ENCODE data around the gene C14orf39.

Gene C14orf39

GRCh38 chr14:60502541-60502940, 16.7 kb upstream of the C14orf39 start:
- Histone ChIP-seq H3K4me2 (ENCODE audit: low read depth, low read length, poor library complexity, severe bottlenecking) (no peak overlapping the region), H3K9me2 (replicated peaks; ENCODE audit: insufficient read depth, low read length) (no peaks in the 10 kb centered on the region), H2AFZ (ENCODE audit: low read depth, low read length, severe bottlenecking) (no peak overlapping the region), H3K9me3 (ENCODE audit: insufficient read depth, low read length) (no peaks in the 10 kb centered on the region), H3K27ac (ENCODE audit: low read depth, low read length) (no peak overlapping the region), H3F3A (ENCODE audit: insufficient read depth) (no peaks in the 10 kb centered on the region), H3K9ac (ENCODE audit: low read length) (no peak overlapping the region), H3K36me3 (ENCODE audit: low read length) (no peaks in the 10 kb centered on the region), H3K27me3 (ENCODE audit: low read length) (no peaks in the 10 kb centered on the region), H3K4me3 (ENCODE audit: insufficient read depth, low read length, poor library complexity, severe bottlenecking) (no peak overlapping the region), H4K20me1 (ENCODE audit: low read depth, low read length) (no peaks in the 10 kb centered on the region), H3K79me2 (ENCODE audit: insufficient read depth, low read length) (no peaks in the 10 kb centered on the region)
- TF ChIP-seq CTCF (IDR thresholded peaks at IDR 0.05; ENCODE audit: insufficient read depth, low read length, poor library complexity, severe bottlenecking) (no peak), EZH2phosphoT487 (conservative IDR thresholded peaks at IDR 0.05; ENCODE audit: low read length) (no peak)

- Histone ChIP-seq H3K4me2 (ENCODE audit: low read depth, low read length, poor library complexity, severe bottlenecking) (no peak overlapping the region), H3K27ac (ENCODE audit: low read depth, low read length) (no peak overlapping the region), H4K20me1 (ENCODE audit: low read depth, low read length) (no peaks in the 10 kb centered on the region), H3K4me3 (ENCODE audit: insufficient read depth, low read length, poor library complexity, severe bottlenecking) (no peak overlapping the region), H3K79me2 (ENCODE audit: insufficient read depth, low read length) (no peaks in the 10 kb centered on the region), H3K9me2 (replicated peaks; ENCODE audit: insufficient read depth, low read length) (no peaks in the 10 kb centered on the region), H2AFZ (ENCODE audit: low read depth, low read length, severe bottlenecking) (no peak overlapping the region), H3K9ac (ENCODE audit: low read length) (no peak overlapping the region), H3K9me3 (ENCODE audit: insufficient read depth, low read length) (no peaks in the 10 kb centered on the region), H3K36me3 (ENCODE audit: low read length) (no peaks in the 10 kb centered on the region), H3F3A (ENCODE audit: insufficient read depth) (no peaks in the 10 kb centered on the region), H3K27me3 (ENCODE audit: low read length) (no peaks in the 10 kb centered on the region)
- TF ChIP-seq CTCF (IDR thresholded peaks at IDR 0.05; ENCODE audit: insufficient read depth, low read length, poor library complexity, severe bottlenecking) (no peak), EZH2phosphoT487 (conservative IDR thresholded peaks at IDR 0.05; ENCODE audit: low read length) (no peak)
Observed at GRCh38 chr14:60495946-60496345, 10.1 kb upstream of the C14orf39 start.

GRCh38 chr14:60490270-60490669, 4.4 kb upstream of the C14orf39 start:
- Histone ChIP-seq H3K27me3 (ENCODE audit: low read length) (no peaks in the 10 kb centered on the region), H3K9ac (ENCODE audit: low read length) (no peak overlapping the region), H2AFZ (ENCODE audit: low read depth, low read length, severe bottlenecking) (no peak overlapping the region), H3K9me3 (ENCODE audit: insufficient read depth, low read length) (no peaks in the 10 kb centered on the region), H3K4me3 (ENCODE audit: insufficient read depth, low read length, poor library complexity, severe bottlenecking) (no peak overlapping the region), H4K20me1 (ENCODE audit: low read depth, low read length) (no peaks in the 10 kb centered on the region), H3F3A (ENCODE audit: insufficient read depth) (no peaks in the 10 kb centered on the region), H3K9me2 (replicated peaks; ENCODE audit: insufficient read depth, low read length) (no peaks in the 10 kb centered on the region), H3K4me2 (ENCODE audit: low read depth, low read length, poor library complexity, severe bottlenecking) (no peak overlapping the region), H3K36me3 (ENCODE audit: low read length) (no peaks in the 10 kb centered on the region), H3K79me2 (ENCODE audit: insufficient read depth, low read length) (no peaks in the 10 kb centered on the region), H3K27ac (ENCODE audit: low read depth, low read length) (no peak overlapping the region)
- no peak for TF ChIP-seq EZH2phosphoT487 (conservative IDR thresholded peaks at IDR 0.05; ENCODE audit: low read length)

- no peaks in the 10 kb centered on the region for H3K36me3 ChIP-seq (ENCODE audit: low read length)
- H3K4me3 ChIP-seq (ENCODE audit: insufficient read depth, low read length, poor library complexity, severe bottlenecking), result no peak overlapping the region
- H3K9me2 ChIP-seq (replicated peaks; ENCODE audit: insufficient read depth, low read length), result no peaks in the 10 kb centered on the region
- H3K79me2 ChIP-seq (ENCODE audit: insufficient read depth, low read length), result no peaks in the 10 kb centered on the region
- no peaks in the 10 kb centered on the region for H4K20me1 ChIP-seq (ENCODE audit: low read depth, low read length)
- no peaks in the 10 kb centered on the region for H3K9me3 ChIP-seq (ENCODE audit: insufficient read depth, low read length)
- no peak overlapping the region for H3K27ac ChIP-seq (ENCODE audit: low read depth, low read length)
- no peaks in the 10 kb centered on the region for H3F3A ChIP-seq (ENCODE audit: insufficient read depth)
- no peak overlapping the region for H3K9ac ChIP-seq (ENCODE audit: low read length)
- no peak overlapping the region for H3K4me2 ChIP-seq (ENCODE audit: low read depth, low read length, poor library complexity, severe bottlenecking)
- TF ChIP-seq CTCF (IDR thresholded peaks at IDR 0.05; ENCODE audit: insufficient read depth, low read length, poor library complexity, severe bottlenecking) (no peak), EZH2phosphoT487 (conservative IDR thresholded peaks at IDR 0.05; ENCODE audit: low read length) (no peak)
- H2AFZ ChIP-seq (ENCODE audit: low read depth, low read length, severe bottlenecking), result no peak overlapping the region
- no peaks in the 10 kb centered on the region for H3K27me3 ChIP-seq (ENCODE audit: low read length)
Observed at GRCh38 chr14:60488175-60488574, 2.3 kb upstream of the C14orf39 start.

All from SU-DHL-6 (cell line).